GM21717 (cell line): ENCODE data around the gene HOXD13.

Experiments
- ATAC-seq: cut with Tn5 transposase; IDR thresholded peaks from one replicate; pipeline ENCODE4 v1.9.1; 2021; ENCODE audit warnings: mild to moderate bottlenecking, moderate library complexity; ENCODE audit not compliant: unreplicated experiment

The HOXD13 gene

DNA sequence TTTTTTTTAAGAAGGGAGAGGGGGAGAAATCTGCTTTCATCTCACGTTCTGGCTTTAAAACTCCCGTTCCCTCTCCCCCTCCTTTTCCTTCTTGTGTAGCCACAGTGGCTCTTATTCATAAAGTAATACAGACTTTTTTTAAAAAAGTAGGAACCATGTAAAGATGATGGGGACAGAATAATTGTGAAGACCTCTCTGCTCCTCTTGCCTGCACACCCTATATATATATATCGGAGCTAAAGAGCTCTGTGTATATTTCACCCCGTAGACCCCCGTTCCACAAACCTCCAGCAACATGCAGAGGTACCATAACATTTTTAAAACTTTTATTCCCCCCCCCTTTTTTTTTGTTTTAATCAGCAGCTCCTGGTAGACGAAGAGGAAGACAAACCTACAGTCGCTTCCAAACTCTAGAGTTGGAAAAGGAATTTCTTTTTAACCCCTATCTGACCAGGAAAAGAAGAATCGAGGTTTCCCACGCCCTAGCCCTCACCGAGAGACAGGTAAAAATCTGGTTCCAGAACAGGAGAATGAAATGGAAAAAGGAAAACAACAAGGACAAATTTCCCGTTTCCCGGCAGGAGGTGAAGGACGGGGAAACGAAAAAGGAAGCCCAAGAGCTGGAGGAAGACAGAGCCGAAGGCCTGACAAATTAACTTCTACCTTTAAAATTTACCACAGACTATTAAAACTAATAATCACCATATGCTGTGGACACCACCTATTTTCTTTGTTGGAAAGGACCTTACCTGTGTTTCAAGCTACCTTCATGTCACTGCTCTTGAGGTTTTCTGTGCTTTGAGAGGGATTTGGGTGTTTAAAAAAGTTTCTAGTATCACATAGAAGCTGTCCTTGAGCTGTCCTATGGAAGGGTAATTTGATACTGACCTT is 38.7 kb downstream of the HOXD13 start:
- ATAC-seq, result no peak

DNA sequence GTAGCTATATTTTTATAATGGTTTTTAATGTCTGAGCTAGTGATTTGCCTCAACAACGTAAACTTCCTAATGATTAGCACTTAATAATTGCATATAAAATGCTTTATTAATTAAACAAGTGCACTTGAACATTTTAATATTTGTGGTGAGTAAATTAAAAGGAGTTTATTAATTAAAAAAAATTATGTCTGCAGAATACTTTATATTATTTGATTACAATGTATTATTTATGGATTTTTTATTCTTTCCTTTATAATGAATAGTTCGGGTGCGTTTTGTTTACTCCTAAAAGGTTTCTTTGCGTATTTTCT is 39.3 kb downstream of the HOXD13 start:
- ATAC-seq, result no peak

DNA sequence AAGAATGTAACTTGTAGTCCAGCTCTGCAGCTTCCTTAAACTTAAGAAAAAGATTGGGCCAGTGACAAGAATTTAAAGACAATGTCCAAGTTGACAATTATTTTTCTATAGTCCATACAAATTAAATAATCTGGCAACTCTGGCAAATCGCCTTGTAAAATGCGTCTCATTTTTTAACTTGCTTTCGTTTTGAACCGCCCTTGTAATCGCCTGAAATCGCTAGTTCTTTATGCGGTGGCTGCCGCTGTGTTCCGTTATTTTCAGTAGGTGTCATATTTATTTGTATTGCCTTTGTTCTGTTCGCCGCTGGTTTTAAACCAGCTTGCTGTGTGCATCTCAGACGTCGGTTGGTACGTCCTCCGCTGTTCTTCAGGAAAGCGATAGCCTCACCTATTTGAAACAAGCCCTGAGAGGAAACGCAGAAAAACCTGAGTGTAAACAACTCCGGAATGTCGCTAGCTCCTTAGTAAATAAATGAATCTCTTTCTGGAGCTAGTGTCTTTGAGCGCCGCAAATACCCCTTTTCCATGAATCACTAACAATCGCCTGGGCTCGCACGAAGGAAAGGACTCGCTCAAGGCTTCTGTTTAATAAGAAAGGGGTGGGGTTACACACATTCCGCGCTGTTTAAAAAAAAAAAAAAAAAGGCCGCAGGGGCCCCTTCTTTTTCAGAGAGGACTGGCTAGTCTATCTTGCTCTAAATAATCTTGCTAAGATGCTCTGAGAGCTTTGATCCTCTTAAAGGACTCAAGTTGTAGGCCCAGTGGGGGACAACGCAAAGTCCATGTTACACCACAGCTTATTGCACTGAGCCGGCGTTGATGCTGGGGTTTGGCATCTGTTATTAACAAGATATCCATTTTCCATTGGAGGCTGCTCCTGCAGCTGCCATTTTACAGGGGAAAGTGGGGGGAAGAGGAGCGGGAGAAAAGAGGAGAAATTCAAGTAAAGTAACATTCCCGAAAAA is 40.0 kb downstream of the HOXD13 start:
- ATAC-seq, result no peak

DNA sequence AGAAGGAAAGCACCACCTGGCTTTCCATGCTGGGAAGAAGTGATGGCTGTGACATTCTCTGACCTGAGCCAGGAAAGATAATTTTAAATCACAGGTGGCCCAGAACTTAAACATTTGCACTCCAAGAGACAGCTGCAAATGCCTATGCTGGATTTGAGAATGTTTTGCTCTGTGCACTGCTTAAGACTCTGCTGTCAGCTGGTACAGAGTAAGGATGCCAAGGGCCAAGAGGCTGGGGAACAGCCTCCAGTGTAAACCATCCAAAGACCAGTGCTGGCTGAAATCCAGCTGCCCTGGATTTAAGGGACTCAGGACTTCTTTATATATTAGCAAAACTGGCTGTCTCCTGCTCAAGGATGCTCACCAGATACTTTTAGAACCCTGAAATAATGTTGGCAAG is 40.9 kb downstream of the HOXD13 start:
- ATAC-seq, result no peak

DNA sequence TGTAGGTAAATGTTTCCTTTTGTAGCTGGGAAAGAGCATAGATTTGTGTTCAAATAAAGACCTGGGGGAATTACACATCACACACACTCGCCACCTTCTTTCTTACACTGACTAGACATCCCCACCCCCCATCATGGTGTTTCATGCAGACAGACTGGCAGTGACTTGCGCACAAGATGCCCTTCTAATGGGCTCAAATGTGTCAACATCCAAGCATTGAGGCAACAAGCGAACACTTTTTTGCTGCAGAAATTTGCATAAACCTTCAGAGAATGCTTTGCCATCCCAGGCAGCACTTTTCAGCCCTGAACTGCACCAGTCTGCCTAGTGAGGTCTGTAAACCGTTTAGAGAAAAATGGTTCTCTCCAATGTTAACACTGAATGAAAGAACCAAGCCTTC is 41.5 kb downstream of the HOXD13 start:
- ATAC-seq, result no peak

DNA sequence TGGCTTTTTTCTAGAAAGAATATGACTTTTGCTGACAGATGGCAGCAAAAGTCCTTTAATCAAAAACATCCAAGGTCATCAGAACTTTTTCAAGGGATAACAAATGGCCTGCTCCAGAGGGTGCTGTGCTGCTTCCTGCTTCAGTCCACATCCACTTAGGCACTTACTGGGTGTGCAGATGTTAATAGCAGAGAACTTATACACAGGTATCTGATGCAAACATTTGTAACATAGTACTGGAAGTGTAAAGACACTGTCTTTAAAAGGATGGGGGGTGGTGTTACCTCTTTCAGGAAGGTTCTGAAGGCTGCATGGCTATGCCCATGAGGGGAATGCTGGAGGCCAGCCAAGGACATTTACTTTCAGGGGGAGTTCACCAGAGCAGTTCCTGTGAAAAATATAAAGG is 42.5 kb downstream of the HOXD13 start:
- no peak for ATAC-seq

DNA sequence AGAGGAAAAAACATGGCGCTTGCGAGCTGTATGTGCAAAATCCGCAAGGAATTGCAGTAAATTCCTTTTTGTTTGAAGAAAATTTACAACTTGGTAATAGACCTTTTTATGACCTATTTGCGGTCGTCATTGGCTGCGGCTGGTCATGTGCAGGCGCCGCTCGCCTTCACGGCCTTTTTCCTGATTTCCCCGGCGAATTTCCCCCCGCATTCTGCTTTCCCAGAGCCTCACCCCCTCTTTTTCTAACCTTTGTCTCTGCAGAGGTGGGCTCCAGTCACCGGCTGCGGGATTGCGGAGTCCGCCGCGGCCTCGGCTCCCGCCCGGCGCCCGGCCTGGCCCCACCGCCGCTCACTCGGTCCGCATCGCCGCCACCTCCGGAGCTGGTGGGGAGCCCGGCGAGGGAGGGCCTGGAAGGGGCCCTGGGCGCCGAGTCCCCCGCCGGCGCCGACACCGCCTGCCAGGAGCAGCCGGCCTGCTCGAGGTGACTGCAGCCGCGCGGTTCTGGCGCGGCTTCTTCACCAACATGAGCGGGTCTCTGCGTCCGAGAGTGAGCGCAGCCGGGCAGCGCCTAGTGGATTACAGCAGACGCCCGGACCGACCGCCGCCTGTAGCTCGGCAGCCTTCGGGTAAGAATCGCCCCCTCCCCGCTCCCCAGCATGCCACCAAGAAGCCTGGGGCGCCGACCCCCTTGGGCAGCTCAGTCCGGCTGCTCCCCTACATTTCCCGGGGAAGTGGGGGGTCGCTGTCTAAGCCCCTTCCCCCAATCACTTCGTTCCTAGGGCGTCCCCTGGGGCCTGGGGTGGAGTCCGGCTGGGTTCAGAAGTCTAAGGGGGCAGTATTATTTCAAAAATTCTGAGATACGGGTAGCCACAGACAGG is 44.1 kb downstream of the HOXD13 start:
- no peak for ATAC-seq

DNA sequence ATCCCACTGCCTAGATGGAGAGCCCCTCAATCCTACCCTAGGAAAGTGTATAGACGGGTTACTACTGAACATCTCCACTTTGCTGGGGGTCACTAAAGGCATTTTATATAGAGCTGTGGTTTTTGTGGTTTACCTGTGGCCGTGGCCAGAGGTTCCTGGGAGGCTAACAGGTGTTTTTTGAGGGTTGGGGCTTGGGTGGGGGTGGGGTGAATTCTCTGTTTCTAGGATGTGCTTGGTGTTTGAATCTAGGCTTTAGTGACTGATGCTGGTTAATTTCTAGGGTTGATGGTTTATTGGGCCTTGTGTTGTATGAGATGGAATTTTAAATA is 44.7 kb downstream of the HOXD13 start:
- ATAC-seq, result no peak

DNA sequence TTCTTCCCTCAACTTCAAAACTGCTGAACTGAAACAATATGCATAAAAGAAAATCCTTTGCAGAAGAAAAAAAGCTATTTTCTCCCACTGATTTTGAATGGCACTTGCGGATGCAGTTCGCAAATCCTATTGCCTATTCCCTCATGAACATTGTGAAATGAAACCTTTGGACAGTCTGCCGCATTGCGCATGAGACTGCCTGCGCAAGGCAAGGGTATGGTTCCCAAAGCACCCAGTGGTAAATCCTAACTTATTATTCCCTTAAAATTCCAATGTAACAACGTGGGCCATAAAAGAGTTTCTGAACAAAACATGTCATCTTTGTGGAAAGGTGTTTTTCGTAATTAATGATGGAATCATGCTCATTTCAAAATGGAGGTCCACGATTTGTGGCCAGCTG is 45.4 kb downstream of the HOXD13 start:
- no peak for ATAC-seq

DNA sequence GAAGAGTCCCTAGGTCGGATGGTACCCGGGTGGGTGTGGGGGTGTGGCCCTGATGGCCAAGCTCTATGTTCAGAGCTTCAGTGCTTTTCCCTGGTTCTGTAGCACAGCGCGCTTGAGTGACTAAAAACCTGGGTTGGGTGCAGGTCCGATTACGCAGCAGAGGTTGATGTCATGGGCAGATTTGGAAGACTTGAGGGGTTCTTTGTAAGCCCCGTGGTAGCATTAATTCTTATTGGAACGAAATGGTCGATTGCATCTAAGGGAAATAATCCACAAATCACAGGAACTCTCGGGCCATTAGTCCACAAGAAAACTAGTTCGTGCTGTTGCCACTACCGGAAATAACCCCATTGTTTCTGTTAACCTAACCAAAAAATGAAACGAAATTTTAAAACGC is 46.0 kb downstream of the HOXD13 start:
- ATAC-seq, result no peak

DNA sequence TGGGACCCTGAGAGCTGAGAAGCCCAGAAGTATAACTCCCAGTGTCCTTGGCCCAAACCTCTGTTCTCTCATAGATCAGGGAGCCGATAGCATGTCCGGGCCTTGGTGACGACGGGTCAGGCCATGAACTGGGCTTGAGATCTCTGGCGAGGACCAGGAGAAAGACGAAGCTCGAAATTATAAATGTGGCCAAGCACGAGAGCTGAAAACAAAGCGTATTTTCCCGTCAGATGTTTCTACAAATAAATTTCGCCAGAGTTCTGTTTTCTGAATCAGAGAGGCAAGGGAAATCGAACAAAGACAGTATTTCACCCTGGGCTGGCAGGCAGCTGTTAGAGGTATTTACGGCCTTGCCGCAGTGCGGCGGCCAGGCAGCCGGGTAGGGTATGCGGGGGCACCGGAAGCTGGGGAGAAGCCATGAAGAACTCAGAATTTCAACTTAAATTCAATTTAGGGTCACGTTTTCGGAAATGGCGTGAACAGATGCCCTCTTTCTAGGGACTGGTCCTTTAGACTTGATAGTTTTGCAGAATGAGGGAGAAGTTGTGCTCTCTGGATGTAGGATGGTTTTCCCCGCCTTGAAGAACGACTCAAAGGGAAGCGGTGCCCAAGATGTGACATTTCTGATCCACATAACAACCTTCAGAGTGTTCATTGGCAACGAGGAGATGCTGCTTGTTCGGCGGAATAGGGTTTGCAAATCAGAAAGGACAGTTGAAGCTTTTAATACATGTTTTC is 46.6 kb downstream of the HOXD13 start:
- no peak for ATAC-seq

DNA sequence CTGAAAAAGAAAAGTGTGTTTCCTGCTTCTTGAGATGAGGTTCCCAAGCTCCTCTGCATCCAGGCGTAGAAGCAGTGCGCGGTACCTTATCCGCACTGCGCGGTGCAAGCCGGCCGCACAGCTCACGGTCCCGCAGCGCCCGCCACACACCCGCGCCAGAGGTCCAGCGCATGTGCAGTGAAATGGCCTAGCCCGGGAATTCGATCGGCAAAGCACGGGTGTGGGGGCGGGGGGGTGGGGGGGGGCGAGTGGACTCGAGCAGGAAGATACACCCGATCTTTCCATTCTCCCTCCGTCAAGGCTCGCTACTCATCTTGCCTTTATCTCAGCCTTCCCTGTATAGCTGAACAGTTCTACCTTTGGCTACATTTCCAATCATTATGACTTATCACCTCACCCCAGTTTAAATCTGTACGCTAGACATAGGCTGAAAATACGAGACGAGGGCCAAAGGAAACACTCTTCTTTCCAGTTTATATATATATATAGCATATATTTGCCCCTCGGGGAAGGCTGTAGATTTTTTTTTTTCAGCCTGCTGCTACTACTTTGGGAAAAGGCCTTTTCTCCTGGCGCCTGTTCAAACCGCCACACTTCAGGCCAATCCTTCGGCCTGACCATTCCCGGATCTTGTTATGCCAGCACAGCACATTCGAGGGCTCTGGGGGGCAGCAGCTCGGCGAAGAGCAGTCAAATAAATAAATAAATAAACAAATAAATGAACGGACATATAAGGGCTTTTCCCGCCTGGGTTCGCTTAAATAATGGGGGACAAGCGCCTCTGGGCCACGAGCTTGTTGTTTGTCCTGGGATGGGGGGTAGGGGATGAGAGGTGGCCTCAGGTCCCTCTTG is 47.4 kb downstream of the HOXD13 start:
- ATAC-seq, result no peak

DNA sequence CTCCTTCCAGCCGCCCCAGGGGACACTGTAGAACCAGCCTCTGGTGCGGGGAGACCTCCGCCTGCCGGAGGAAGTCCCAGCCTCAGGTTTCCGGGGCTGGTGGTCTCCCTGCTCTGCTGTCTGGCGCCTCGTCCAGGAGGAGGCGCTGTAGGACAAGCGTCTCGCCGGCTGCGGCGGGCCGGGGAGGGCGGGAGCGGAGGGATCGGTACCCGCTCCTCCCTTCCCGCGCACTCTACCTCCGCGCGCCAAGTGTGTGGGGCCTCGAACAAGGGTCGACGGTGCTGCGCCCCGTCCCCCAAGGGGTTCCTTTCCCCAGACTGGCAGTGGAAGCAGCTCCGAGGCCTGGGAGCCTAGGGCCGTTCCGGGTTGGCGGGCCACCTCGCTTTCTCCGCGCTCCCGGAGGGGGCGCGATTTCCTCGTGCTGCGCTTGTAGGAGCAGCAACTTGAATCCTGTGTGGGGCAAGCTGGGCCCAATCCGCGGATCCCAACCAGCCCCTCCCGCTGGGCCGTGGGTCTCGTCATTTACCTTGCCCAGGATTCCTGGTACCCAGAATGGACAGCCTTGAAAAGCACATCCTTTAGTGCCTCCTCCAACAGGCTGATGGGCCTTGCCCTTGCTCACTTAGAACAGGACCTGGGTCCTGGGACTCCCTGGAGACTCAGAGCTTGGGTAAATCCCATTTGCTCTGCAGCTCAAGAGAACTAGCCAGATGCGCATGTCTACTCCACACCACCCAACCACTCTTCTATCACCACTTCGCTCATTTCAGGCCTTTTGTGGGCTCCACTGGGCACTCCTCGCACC is 48.2 kb downstream of the HOXD13 start:
- ATAC-seq, result peak; percentile 96

DNA sequence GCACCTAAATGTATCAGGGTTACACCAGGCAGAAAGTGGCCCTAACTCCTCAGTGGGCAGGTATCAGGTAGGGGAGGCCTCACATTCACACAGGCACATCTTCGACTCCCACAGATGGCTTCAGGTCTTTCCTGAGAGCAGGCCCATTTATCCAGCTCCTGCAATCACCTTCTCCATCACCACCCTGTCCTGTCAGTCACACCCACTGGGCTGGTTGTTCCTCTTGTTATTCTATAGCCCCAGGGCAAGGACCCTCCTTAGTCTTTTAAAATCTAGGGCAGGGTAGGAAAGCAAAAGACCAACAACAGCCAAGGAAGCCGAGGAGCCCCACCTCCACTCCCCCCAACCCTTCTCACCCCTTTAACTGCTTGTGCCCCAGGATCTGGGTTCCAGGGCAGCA is 49.8 kb downstream of the HOXD13 start:
- ATAC-seq, result no peak
